Endometrium (tissue), 2 donors: ENCODE measurements around the gene DNAJB14.

ENCODE experiments used
- FAIRE-seq: peaks from 2 replicates; lab custom pipeline; 2012; peaks lifted over from hg19 to GRCh38; lab: Jason Lieb, UNC
- donor health status: control.
- donor health status: control.

DNAJB14 gene

GRCh38 chr4:99863804-99864203 lies 82.6 kb downstream of the DNAJB14 start:
- FAIRE-seq, result peak; percentile 86

DNA sequence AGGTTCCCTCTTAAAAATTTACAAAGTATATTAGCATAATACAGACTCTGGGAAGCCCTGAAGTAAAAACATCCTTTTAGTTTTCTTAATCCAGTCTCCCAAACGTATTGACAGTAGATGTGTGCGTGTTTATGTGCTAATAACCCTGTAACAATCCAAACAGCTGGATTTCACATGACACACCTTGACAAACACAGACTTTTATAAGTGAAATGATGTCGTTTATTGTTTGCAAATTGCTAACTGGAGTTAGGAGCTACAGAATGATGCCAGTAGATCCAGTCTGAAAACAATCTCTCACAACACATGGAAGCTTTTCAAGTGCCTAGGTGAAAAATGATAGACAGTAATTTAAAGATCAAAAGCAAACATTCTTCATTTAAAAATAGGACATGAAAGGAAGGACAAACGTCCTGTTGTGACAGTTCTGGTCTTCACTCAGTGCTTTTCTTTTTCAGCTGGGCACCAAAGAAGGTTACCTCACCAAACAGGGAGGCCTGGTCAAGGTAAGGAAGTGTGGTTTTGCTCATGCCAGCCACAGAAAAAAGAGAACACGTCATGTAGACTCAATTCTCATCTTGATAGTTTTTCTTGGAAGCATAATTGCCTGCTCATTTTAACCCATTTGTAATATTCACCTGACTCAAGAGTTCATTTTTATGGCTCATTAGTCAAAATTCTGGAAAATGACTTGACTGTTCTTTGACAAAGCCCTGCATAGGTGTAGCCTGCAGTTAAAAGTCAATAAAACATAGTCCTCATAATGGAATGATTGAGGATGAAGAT lies 85.1 kb downstream of the DNAJB14 start:
- no peak for FAIRE-seq

DNA sequence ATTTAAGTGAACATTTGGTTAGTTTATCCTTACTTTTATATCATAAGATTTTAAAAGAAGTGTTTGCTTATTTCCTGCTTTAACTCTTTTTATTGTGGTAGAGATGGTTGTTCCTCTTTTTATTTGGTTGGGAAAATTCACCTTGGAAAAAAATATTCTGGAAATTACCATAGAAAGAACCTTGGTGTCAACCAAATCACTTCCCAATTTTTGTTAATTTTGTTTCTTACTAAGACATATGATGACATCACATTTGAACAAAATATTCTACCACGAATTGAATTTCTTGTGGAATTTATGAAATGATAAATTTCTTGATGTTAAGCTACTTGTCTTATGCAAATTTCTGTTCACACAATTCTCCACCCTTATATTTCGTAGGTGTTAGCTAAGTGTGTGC lies 85.9 kb downstream of the DNAJB14 start:
- peak; percentile 21 for FAIRE-seq

- FAIRE-seq, result no peak
Observed at GRCh38 chr4:99859618-99860017, 86.8 kb downstream of the DNAJB14 start.

GRCh38 chr4:99857307-99857706 lies 89.1 kb downstream of the DNAJB14 start:
- FAIRE-seq, result no peak

GRCh38 chr4:99856166-99856565 lies 90.3 kb downstream of the DNAJB14 start:
- no peak for FAIRE-seq

- no peak for FAIRE-seq
Observed at GRCh38 chr4:99855678-99856077, 90.7 kb downstream of the DNAJB14 start.

DNA sequence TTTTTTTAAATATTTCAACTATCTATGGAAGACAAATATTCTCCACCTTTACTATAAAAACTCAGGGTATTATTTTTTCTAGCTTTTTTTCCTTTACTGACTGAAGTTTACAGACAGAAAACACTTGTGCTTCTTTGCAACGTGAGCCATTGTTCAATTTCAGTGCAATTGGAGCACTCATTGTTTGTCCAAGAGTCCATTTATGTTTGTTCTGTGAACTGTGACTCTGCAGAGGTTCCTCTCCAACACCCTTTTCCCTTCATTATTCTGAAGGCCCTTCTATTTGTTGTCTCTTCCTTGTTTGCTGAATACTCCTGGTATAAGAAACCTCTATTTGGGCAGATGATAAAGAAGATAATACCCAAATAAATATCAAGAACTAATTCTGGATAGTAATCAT lies 92.4 kb downstream of the DNAJB14 start:
- FAIRE-seq, result no peak

- FAIRE-seq, result no peak
Observed at GRCh38 chr4:99853190-99853589, 93.2 kb downstream of the DNAJB14 start.

- FAIRE-seq, result no peak
Observed at GRCh38 chr4:99852199-99852749, 94.1 kb downstream of the DNAJB14 start.

DNA sequence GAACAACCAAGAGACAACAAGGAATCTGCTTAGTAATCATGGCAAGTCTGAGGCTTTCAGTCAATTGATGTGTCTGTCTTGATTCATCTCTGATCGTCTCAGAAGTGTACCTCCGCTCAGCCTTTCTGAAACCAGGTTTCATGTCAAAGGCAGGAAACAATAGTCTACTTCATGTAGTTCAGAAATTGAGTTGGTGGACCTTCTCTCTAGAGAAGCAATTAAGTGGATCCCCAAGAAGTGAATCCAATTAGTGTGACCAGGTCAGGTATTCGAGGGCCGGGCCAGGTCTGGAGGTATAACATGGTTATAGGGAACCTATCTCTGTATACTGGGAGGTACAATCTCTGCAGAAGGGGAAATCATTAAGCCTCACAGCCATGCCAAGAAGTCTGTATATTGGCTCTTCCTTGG lies 97.8 kb downstream of the DNAJB14 start:
- FAIRE-seq, result no peak

GRCh38 chr4:99847362-99847976 lies 98.9 kb downstream of the DNAJB14 start:
- no peak for FAIRE-seq

DNA sequence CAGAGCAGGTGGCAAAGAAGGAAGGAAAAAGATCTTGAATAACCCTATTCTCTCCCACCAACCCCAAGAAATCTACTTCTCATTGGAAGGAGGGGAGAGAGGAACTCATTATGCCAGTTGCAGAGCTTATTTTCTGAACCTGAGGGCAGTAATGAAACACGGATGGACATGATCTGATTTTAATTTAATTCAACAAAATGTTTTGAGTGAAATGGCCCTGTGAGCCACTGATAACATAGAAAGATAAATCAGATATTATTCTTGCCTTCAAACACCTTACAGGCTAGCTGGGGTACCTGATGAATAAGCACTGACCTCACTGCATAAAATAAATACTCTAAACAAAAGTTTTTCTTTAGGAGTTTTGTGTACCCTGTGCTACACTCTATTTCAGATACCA lies 99.5 kb downstream of the DNAJB14 start:
- no peak for FAIRE-seq
